ENCODE data around the gene BCAS3.

- TF ChIP-seq CTCF (IDR thresholded peaks at IDR 0.05; ENCODE audit: insufficient read depth, low read depth, low read length): no peak
- TF ChIP-seq EZH2 (IDR thresholded peaks at IDR 0.05; ENCODE audit: insufficient read depth, low read length): no peak
These were observed 677.5 kb downstream of the BCAS3 start for GRCh38 chr17:61354895-61355874.
